ENCODE data around the gene NDUFS5.

- TF ChIP-seq FOXM1 (IDR thresholded peaks at IDR 0.05; ENCODE audit: borderline replicate concordance) = no peak
- TF ChIP-seq SP1 (IDR thresholded peaks at IDR 0.05) = no peak
- TF ChIP-seq NFRKB (IDR thresholded peaks at IDR 0.05) = no peak
- TF ChIP-seq L3MBTL2 (conservative IDR thresholded peaks at IDR 0.05) = no peak
- no peak for TF ChIP-seq BHLHE40 (IDR thresholded peaks at IDR 0.05; ENCODE audit: borderline replicate concordance)
- no peak for TF ChIP-seq ARNT (IDR thresholded peaks at IDR 0.05)
- TF ChIP-seq FOXA1 (IDR thresholded peaks at IDR 0.05) = no peak
- no peak for TF ChIP-seq CTBP1 (IDR thresholded peaks at IDR 0.05; ENCODE audit: borderline replicate concordance)
- no peak for TF ChIP-seq HDGF (IDR thresholded peaks at IDR 0.05; ENCODE audit: borderline replicate concordance)
- no peak for TF ChIP-seq FOXK2 (IDR thresholded peaks at IDR 0.05)
- TF ChIP-seq SUZ12 (IDR thresholded peaks at IDR 0.05) = no peak
Observed at GRCh38 chr1:39076127-39076798, 50.1 kb downstream of the NDUFS5 start.

Data from HEK293T (cell line).